ENCODE measurements around the gene EXOC6B. TPM values are rescaled to one million over a fixed set of nuclear protein-coding genes. Genes with fewer than 3 reads are reported as not detected.

Gene EXOC6B
- total RNA-seq, 1 donor from 2014 or later, result 46.1 TPM

GRCh38 chr2:72149556-72150156 lies 676.2 kb downstream of the EXOC6B start:
- no peaks in the 10 kb centered on the region for H3K9me3 Mint-ChIP-seq
- peaks cover 72% of the 10 kb centered on the region for H3K27me3 Mint-ChIP-seq
- H3K27ac Mint-ChIP-seq, result peak overlapping the region; percentile 83
- H3K4me1 Mint-ChIP-seq (ENCODE audit: unreplicated experiment), result peaks cover 22% of the 10 kb centered on the region
- no peak for TF ChIP-seq CTCF (conservative IDR thresholded peaks at IDR 0.05)
- H3K36me3 Mint-ChIP-seq, result no peaks in the 10 kb centered on the region
- H3K4me3 Mint-ChIP-seq, result peak overlapping the region; percentile 88
- DNase-seq (ENCODE audit: extremely low spot score, unreplicated experiment), result peak; percentile 66

GRCh38 chr2:72148837-72149555 lies 676.8 kb downstream of the EXOC6B start:
- Mint-ChIP-seq H3K4me3 (peak overlapping the region; percentile 88), H3K4me1 (ENCODE audit: unreplicated experiment) (peaks cover 22% of the 10 kb centered on the region), H3K9me3 (no peaks in the 10 kb centered on the region)

GRCh38 chr2:72148003-72148836 lies 677.6 kb downstream of the EXOC6B start:
- TF ChIP-seq CTCF (conservative IDR thresholded peaks at IDR 0.05), result no peak

More at GRCh38 chr2:72148837-72149555, 676.8 kb downstream of the EXOC6B start:
- Mint-ChIP-seq H3K36me3 (no peaks in the 10 kb centered on the region), H3K27ac (peak overlapping the region; percentile 83), H3K27me3 (peaks cover 74% of the 10 kb centered on the region)
- DNase-seq (ENCODE audit: extremely low spot score, unreplicated experiment), result peak; percentile 72
- TF ChIP-seq CTCF (conservative IDR thresholded peaks at IDR 0.05), result no peak

GRCh38 chr2:72147303-72147971 lies 678.4 kb downstream of the EXOC6B start, which contains the start of gene CYP26B1:
TSS of gene CYP26B1 (minus strand) at chr2:72147862. CDS start at chr2:72147834, 28 bp downstream.
- Mint-ChIP-seq H3K27ac (peak within 1 kb of the TSS; percentile 83), H3K9me3 (no peaks in the 10 kb centered on the region), H3K36me3 (no peaks in the 10 kb centered on the region), H3K27me3 (peaks cover 79% of the 10 kb centered on the region), H3K4me3 (peak within 1 kb of the TSS; percentile 93), H3K4me1 (ENCODE audit: unreplicated experiment) (peaks cover 23% of the 10 kb centered on the region)
- peak; percentile 69 for DNase-seq (ENCODE audit: extremely low spot score, unreplicated experiment)
- TF ChIP-seq CTCF (conservative IDR thresholded peaks at IDR 0.05), result peak; percentile 17

More at GRCh38 chr2:72148003-72148836, 677.6 kb downstream of the EXOC6B start:
- peaks cover 78% of the 10 kb centered on the region for H3K27me3 Mint-ChIP-seq
- peak overlapping the region; percentile 83 for H3K27ac Mint-ChIP-seq
- H3K4me1 Mint-ChIP-seq (ENCODE audit: unreplicated experiment), result peaks cover 22% of the 10 kb centered on the region
- H3K36me3 Mint-ChIP-seq, result no peaks in the 10 kb centered on the region
- peak overlapping the region; percentile 90 for H3K4me3 Mint-ChIP-seq
- no peaks in the 10 kb centered on the region for H3K9me3 Mint-ChIP-seq
- DNase-seq (ENCODE audit: extremely low spot score, unreplicated experiment), result no peak
